SK-N-SH (cell line): ENCODE results near the gene MCC.

Experiments used
- EP300 ChIP-seq, 2 experiments: IDR thresholded peaks; 2 replicates each; pipeline versions ENCODE4 v1.4.0 to v1.6.1; 2012; ENCODE audit warnings: borderline replicate concordance in 1 of 2, low read depth in 1 of 2, low read length in 1 of 2
- FOXM1 ChIP-seq: IDR thresholded peaks from 2 replicates; pipeline ENCODE4 v1.4.0; 2012; ENCODE audit warnings: low read depth, mild to moderate bottlenecking
- JUND ChIP-seq: IDR thresholded peaks from 2 replicates; pipeline ENCODE4 v1.4.0; 2012
- POLR2AphosphoS5 ChIP-seq: IDR thresholded peaks from 2 replicates; pipeline ENCODE4 v1.6.1; 2012; ENCODE audit warnings: low read depth, low read length
- YY1 ChIP-seq: IDR thresholded peaks from 2 replicates; pipeline ENCODE4 v1.4.0; 2012; ENCODE audit warnings: low read depth, mild to moderate bottlenecking
- TF ChIP-seq, protein P1 (sequence below): IDR thresholded peaks from 2 replicates; pipeline ENCODE4; 2012
- TF ChIP-seq, protein P2 (sequence below): fragments of 200-600 bp; sonication (generic); IDR thresholded peaks from 2 replicates; pipeline ENCODE4 v1.6.1; 2017; ENCODE audit warnings: antibody characterized with exemption, mild to moderate bottlenecking, moderate library complexity

DNA sequence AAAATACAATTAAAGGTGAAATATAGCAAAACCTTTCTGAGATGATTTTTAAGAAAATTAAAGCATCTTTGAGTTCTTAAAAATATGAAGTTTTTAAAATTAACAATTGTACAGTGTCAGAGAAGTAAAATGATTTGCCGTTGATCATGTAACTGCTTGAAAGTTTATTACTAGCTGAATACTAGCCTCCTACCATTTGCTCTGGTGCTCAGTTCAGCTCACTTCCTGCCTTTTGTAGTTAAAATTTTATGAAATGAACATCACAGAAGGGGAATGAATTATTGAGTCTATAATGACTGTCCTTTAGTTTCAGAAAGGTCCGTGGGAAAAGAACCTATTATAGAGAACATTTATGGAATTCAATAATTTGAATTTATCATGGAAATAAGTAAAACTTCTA, 34.9 kb upstream of the MCC start:
- no peak for TF ChIP-seq EP300 (IDR thresholded peaks at IDR 0.05; ENCODE audit: borderline replicate concordance in 1 of 2, low read depth in 1 of 2, low read length in 1 of 2)
- TF ChIP-seq, protein P1, sequence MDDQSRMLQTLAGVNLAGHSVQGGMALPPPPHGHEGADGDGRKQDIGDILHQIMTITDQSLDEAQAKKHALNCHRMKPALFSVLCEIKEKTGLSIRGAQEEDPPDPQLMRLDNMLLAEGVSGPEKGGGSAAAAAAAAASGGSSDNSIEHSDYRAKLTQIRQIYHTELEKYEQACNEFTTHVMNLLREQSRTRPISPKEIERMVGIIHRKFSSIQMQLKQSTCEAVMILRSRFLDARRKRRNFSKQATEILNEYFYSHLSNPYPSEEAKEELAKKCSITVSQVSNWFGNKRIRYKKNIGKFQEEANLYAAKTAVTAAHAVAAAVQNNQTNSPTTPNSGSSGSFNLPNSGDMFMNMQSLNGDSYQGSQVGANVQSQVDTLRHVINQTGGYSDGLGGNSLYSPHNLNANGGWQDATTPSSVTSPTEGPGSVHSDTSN: no peak
- TF ChIP-seq JUND: no peak
- TF ChIP-seq, protein P2, sequence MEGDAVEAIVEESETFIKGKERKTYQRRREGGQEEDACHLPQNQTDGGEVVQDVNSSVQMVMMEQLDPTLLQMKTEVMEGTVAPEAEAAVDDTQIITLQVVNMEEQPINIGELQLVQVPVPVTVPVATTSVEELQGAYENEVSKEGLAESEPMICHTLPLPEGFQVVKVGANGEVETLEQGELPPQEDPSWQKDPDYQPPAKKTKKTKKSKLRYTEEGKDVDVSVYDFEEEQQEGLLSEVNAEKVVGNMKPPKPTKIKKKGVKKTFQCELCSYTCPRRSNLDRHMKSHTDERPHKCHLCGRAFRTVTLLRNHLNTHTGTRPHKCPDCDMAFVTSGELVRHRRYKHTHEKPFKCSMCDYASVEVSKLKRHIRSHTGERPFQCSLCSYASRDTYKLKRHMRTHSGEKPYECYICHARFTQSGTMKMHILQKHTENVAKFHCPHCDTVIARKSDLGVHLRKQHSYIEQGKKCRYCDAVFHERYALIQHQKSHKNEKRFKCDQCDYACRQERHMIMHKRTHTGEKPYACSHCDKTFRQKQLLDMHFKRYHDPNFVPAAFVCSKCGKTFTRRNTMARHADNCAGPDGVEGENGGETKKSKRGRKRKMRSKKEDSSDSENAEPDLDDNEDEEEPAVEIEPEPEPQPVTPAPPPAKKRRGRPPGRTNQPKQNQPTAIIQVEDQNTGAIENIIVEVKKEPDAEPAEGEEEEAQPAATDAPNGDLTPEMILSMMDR: no peak
- TF ChIP-seq FOXM1: no peak
- no peak for TF ChIP-seq POLR2AphosphoS5
- no peak for TF ChIP-seq YY1
